Neural progenitor cell (in vitro differentiated cells): ENCODE results near the gene TRIO. TPM values are rescaled to one million over a fixed set of nuclear protein-coding genes. Genes with fewer than 3 reads are reported as not detected.

Experiments
- DNase-seq: peaks from one replicate; pipeline ENCODE4 v3.0.0-alpha.2; 2016; ENCODE audit warnings: low spot score
- H2AFZ ChIP-seq: fragments of 200-600 bp; sonication (generic); replicated peaks from 2 replicates; pipeline ENCODE4 v1.6.1; 2016; ENCODE audit warnings: antibody characterized with exemption
- H3F3A ChIP-seq: fragments of 200-600 bp; sonication (generic); 2 replicates; pipeline ENCODE4 v1.6.1; 2016; ENCODE audit warnings: antibody characterized with exemption, low read depth
- H3K27ac ChIP-seq: fragments of 200-600 bp; sonication (generic); 2 replicates; pipeline ENCODE4 v1.5.1; 2016; ENCODE audit warnings: mild to moderate bottlenecking
- H3K27me3 ChIP-seq: fragments of 200-600 bp; sonication (generic); 2 replicates; pipeline ENCODE4 v1.6.1; 2016; ENCODE audit warnings: mild to moderate bottlenecking, moderate library complexity
- H3K36me3 ChIP-seq: fragments of 200-600 bp; sonication (generic); 2 replicates; pipeline ENCODE4 v1.5.1; 2016
- H3K4me1 ChIP-seq: fragments of 200-600 bp; sonication (generic); 2 replicates; pipeline ENCODE4 v1.6.1; 2016; ENCODE audit warnings: mixed run types
- H3K4me2 ChIP-seq: fragments of 200-600 bp; sonication (generic); 2 replicates; pipeline ENCODE4 v1.6.1; 2016
- H3K4me3 ChIP-seq: fragments of 200-600 bp; sonication (generic); 2 replicates; pipeline ENCODE4 v1.5.1; 2016
- H3K79me2 ChIP-seq: fragments of 200-600 bp; sonication (generic); 2 replicates; pipeline ENCODE4 v1.6.1; 2016; ENCODE audit warnings: low read depth
- H3K9ac ChIP-seq: fragments of 200-600 bp; sonication (generic); 2 replicates; pipeline ENCODE4 v1.6.1; 2016
- H3K9me3 ChIP-seq: fragments of 200-600 bp; sonication (generic); 2 replicates; pipeline ENCODE4 v1.5.1; 2016; ENCODE audit warnings: low read depth
- H4K20me1 ChIP-seq: fragments of 200-600 bp; sonication (generic); 2 replicates; pipeline ENCODE4 v1.6.1; 2016; ENCODE audit warnings: low read depth
- H3K27ac Mint-ChIP-seq: 3 replicates; pipeline ENCODE4 v1.8.0; 2021; ENCODE audit warnings: mixed read lengths
- H3K27me3 Mint-ChIP-seq: 2 replicates; pipeline ENCODE4 v1.8.0; 2022; ENCODE audit warnings: low read depth, mild to moderate bottlenecking, inconsistent platforms, moderate library complexity, mixed read lengths; ENCODE audit not compliant: insufficient read depth
- H3K36me3 Mint-ChIP-seq: 3 replicates; pipeline ENCODE4 v1.8.0; 2021; ENCODE audit warnings: mixed read lengths
- H3K4me1 Mint-ChIP-seq: 3 replicates; pipeline ENCODE4 v1.8.0; 2021; ENCODE audit warnings: mixed read lengths
- H3K4me3 Mint-ChIP-seq: 3 replicates; pipeline ENCODE4 v1.8.0; 2021; ENCODE audit warnings: mild to moderate bottlenecking, moderate library complexity, mixed read lengths
- H3K9me3 Mint-ChIP-seq: 3 replicates; pipeline ENCODE4 v1.8.0; 2020; ENCODE audit warnings: mixed read lengths
- CTCF ChIP-seq: fragments of 200-600 bp; sonication (generic); IDR thresholded peaks from 2 replicates; pipeline ENCODE4 v1.5.1; 2017; ENCODE audit warnings: antibody characterized with exemption, mild to moderate bottlenecking
- EZH2 ChIP-seq: fragments of 200-600 bp; sonication (generic); IDR thresholded peaks from 2 replicates; pipeline ENCODE4 v1.6.1; 2017; ENCODE audit warnings: antibody characterized with exemption, mild to moderate bottlenecking, moderate library complexity
- EZH2phosphoT487 ChIP-seq: fragments of 200-600 bp; sonication (generic); IDR thresholded peaks from 2 replicates; pipeline ENCODE4 v1.6.1; 2017; ENCODE audit warnings: antibody characterized with exemption
- total RNA-seq: library from RNA; depleted of rRNA; stranded (reverse); fragments of >200 nt; gene quantifications from 2 replicates; pipeline ENCODE4 v1.2.3, GENCODE V29; 2015; ENCODE audit warnings: low replicate concordance

TRIO gene
- total RNA-seq, 1 donor from 2014 or later, result 84.7 TPM

GRCh38 chr5:14143841-14144585, 871 bp downstream of the TRIO start:
- peaks cover 53% of the 10 kb centered on the region for H3K79me2 ChIP-seq
- H3K4me2 ChIP-seq, result peak overlapping the region; percentile 92
- TF ChIP-seq EZH2phosphoT487, result no peak
- no peak for TF ChIP-seq EZH2
- no peak for TF ChIP-seq CTCF
- no peak overlapping the region for H2AFZ ChIP-seq
- H3K27me3 ChIP-seq, result peaks cover 4% of the 10 kb centered on the region
- H3K4me1 ChIP-seq, result peaks cover 26% of the 10 kb centered on the region
- H3K9ac ChIP-seq, result peak overlapping the region; percentile 73
- H3F3A ChIP-seq, result peaks cover 22% of the 10 kb centered on the region
- H3K36me3 ChIP-seq, result no peaks in the 10 kb centered on the region
- peaks cover 50% of the 10 kb centered on the region for H4K20me1 ChIP-seq
- no peaks in the 10 kb centered on the region for H3K9me3 ChIP-seq
- H3K4me1 Mint-ChIP-seq, result peaks cover 51% of the 10 kb centered on the region
- no peaks in the 10 kb centered on the region for H3K9me3 Mint-ChIP-seq
- H3K36me3 Mint-ChIP-seq, result no peaks in the 10 kb centered on the region
- H3K27ac Mint-ChIP-seq, result peak overlapping the region; percentile 85
- H3K27me3 Mint-ChIP-seq, result peaks cover 2% of the 10 kb centered on the region
- H3K4me3 Mint-ChIP-seq, result peak overlapping the region; percentile 95
- peak; percentile 65 for DNase-seq
- H3K4me3 ChIP-seq, result peak overlapping the region; percentile 83
- no peak overlapping the region for H3K27ac ChIP-seq

- Histone ChIP-seq H3K9me3 (no peaks in the 10 kb centered on the region), H3F3A (peaks cover 22% of the 10 kb centered on the region), H3K36me3 (no peaks in the 10 kb centered on the region), H4K20me1 (peaks cover 58% of the 10 kb centered on the region), H3K27ac (no peak overlapping the region), H3K4me2 (peak overlapping the region; percentile 92), H3K79me2 (peaks cover 61% of the 10 kb centered on the region), H2AFZ (no peak overlapping the region), H3K9ac (peak overlapping the region; percentile 76), H3K27me3 (peaks cover 4% of the 10 kb centered on the region), H3K4me3 (peak overlapping the region; percentile 83), H3K4me1 (peaks cover 34% of the 10 kb centered on the region)
- Mint-ChIP-seq H3K27me3 (peaks cover 2% of the 10 kb centered on the region), H3K9me3 (no peaks in the 10 kb centered on the region), H3K27ac (peak overlapping the region; percentile 74), H3K36me3 (no peaks in the 10 kb centered on the region), H3K4me1 (peaks cover 53% of the 10 kb centered on the region), H3K4me3 (peak overlapping the region; percentile 95)
- TF ChIP-seq CTCF (no peak), EZH2 (no peak), EZH2phosphoT487 (no peak)
- peak; percentile 80 for DNase-seq
These were observed 1.7 kb downstream of the TRIO start for GRCh38 chr5:14144586-14145434.

DNA sequence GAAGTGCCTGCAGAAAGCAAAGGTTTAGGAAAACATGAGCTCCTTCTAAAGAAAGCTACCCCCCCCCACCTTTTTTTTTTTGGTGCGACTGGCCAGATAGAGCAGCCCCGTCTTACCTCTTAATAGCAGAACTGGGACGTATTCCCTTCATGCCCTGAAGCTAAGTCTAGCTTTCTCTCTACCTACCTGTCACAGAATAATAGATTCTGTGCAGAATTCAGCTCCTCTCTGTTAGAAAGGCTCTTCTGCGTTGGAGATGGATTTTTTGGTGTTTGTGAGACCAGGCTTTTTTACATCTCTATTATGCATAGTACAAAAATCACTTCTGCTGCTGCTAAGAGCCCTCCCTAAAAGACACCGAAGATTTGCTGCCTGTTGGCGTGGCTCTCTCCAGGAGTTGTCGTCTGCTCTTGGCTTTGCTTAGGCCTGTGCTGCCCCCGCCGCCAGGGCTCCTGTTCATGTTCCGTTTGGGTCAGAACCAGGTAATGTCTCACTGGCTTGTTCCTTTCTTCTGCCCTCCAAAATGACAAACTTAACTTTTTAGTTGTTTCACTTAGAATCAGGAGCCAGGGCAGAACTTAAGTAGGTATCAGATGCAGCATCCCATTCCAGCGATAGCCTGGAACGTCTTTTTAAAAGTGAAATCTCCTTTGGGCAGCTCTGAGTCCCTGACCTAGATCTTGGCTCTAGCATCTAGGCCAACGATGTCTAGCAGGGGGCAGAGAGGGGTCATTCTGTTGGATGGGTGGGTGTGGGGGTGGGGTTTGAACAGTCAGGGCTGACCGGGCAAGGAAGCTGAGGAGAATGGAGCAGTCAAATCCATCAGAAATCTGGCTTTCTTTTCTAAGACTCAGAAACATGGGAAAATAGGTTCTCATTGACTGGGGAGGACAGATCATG, 2.5 kb downstream of the TRIO start:
- Histone ChIP-seq H4K20me1 (peaks cover 67% of the 10 kb centered on the region), H3K4me1 (peaks cover 38% of the 10 kb centered on the region), H3K27ac (no peak overlapping the region), H3F3A (peaks cover 22% of the 10 kb centered on the region), H3K9me3 (no peaks in the 10 kb centered on the region), H3K27me3 (peaks cover 4% of the 10 kb centered on the region), H3K9ac (peak overlapping the region; percentile 76), H2AFZ (no peak overlapping the region), H3K36me3 (no peaks in the 10 kb centered on the region), H3K79me2 (peaks cover 70% of the 10 kb centered on the region), H3K4me2 (peak overlapping the region; percentile 92), H3K4me3 (peak overlapping the region; percentile 83)
- Mint-ChIP-seq H3K36me3 (no peaks in the 10 kb centered on the region), H3K4me1 (peaks cover 61% of the 10 kb centered on the region), H3K27me3 (peaks cover 2% of the 10 kb centered on the region), H3K27ac (peak overlapping the region; percentile 74), H3K4me3 (peak overlapping the region; percentile 93), H3K9me3 (no peaks in the 10 kb centered on the region)
- no peak for DNase-seq
- TF ChIP-seq CTCF (no peak), EZH2 (no peak), EZH2phosphoT487 (no peak)
